ENCODE results near the gene DLX5.

The DLX5 gene

GRCh38 chr7:96995406-96996110 is 29.1 kb downstream of the DLX5 start:
- Histone ChIP-seq H3K4me1 (ENCODE audit: control insufficient read depth, insufficient read depth, low read length) (peaks cover 12% of the 10 kb centered on the region), H3K4me3 (ENCODE audit: low read length in 2 of 2) (no peak overlapping the region), H3K9ac (ENCODE audit: low read length in 2 of 2) (no peak overlapping the region), H3K27me3 (ENCODE audit: control insufficient read depth in 1 of 2, insufficient read depth in 2 of 2, low read length in 2 of 2) (peaks cover 64 to 85% of the 10 kb centered on the region in 2 donors), H3K36me3 (ENCODE audit: control insufficient read depth in 2 of 2, insufficient read depth in 2 of 2, low read length in 2 of 2) (no peaks in the 10 kb centered on the region), H3K27ac (ENCODE audit: low read length) (no peak overlapping the region), H3K9me3 (ENCODE audit: control insufficient read depth in 2 of 2, low read length in 2 of 2) (no peaks in the 10 kb centered on the region)

DNA sequence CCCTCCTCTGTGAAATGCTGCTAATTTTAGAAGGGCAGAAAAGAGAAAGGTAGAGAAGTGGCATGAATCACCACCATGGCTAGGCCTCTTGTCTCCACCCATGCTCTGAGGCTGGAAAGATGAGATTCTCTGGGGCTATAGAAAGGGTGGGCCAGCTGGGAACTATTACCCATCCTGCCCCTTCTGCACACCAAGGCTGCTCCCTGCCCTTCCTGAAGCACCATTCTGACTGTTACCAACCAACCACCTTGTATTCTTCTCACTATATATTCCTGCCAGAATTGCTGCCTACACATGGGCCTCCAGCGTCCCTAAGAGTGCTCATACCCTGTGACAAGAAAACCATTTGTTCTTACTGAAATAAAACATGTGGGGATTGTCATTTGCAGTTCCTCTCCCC is 30.7 kb downstream of the DLX5 start:
- Histone ChIP-seq H3K9me3 (ENCODE audit: control insufficient read depth in 2 of 2, low read length in 2 of 2) (no peaks in the 10 kb centered on the region), H3K27me3 (ENCODE audit: control insufficient read depth in 1 of 2, insufficient read depth in 2 of 2, low read length in 2 of 2) (peaks cover 70 to 83% of the 10 kb centered on the region in 2 donors), H3K4me3 (ENCODE audit: low read length in 2 of 2) (no peak overlapping the region), H3K4me1 (ENCODE audit: control insufficient read depth, insufficient read depth, low read length) (peaks cover 12% of the 10 kb centered on the region), H3K36me3 (ENCODE audit: control insufficient read depth in 2 of 2, insufficient read depth in 2 of 2, low read length in 2 of 2) (no peaks in the 10 kb centered on the region), H3K9ac (ENCODE audit: low read length in 2 of 2) (no peak overlapping the region), H3K27ac (ENCODE audit: low read length) (no peak overlapping the region)

DNA sequence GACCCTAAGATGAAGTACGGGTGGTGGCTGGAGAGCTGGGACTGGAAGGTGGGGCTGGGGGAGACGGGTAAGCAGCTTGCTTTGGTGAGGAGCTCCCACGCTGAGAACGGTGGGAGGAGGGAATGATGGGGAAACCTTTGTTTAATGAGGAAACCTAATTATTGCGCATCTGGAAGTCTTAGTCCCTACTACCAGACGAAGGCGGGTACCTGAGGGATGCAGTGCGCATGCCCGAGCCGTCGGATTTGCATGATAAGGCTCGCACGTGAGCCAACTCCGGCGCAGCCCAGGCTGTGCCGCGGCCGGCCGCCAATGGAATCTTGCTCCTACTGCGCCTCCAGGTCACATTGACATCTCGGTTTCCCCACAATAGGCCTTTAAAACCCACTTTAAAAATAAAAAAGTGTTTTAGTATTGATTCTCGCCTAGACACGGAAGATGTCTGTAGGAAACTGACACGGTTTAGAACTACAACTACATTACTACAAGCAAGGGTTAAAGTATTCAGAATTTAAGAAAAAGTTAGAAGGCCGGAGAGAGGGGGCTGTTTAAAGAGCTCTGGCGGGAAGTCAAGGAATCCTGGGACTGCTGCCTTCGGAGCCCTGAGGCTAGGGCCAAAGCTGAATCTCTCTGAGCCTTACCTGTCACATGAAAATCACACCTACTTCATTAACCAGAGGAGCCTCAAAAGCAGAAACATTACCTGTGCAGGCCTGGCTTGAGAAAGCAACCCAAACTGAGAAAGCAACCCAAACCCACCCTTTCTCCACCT is 31.4 kb downstream of the DLX5 start:
- peaks cover 12% of the 10 kb centered on the region for H3K4me1 ChIP-seq (ENCODE audit: control insufficient read depth, insufficient read depth, low read length)
- H3K9ac ChIP-seq (ENCODE audit: low read length in 2 of 2) = no peak overlapping the region
- H3K27me3 ChIP-seq (ENCODE audit: control insufficient read depth in 1 of 2, insufficient read depth in 2 of 2, low read length in 2 of 2) = peaks cover 69 to 82% of the 10 kb centered on the region in 2 donors
- peak overlapping the region in 1 of 2 donors; percentile 40 for H3K4me3 ChIP-seq (ENCODE audit: low read length in 2 of 2)
- no peaks in the 10 kb centered on the region for H3K9me3 ChIP-seq (ENCODE audit: control insufficient read depth in 2 of 2, low read length in 2 of 2)
- H3K27ac ChIP-seq (ENCODE audit: low read length) = no peak overlapping the region
- H3K36me3 ChIP-seq (ENCODE audit: control insufficient read depth in 2 of 2, insufficient read depth in 2 of 2, low read length in 2 of 2) = no peaks in the 10 kb centered on the region

- Histone ChIP-seq H3K27ac (ENCODE audit: low read length) (no peak overlapping the region), H3K9ac (ENCODE audit: low read length in 2 of 2) (no peak overlapping the region), H3K9me3 (ENCODE audit: control insufficient read depth in 2 of 2, low read length in 2 of 2) (no peaks in the 10 kb centered on the region), H3K4me3 (ENCODE audit: low read length in 2 of 2) (peak overlapping the region; percentile 40), H3K36me3 (ENCODE audit: control insufficient read depth in 2 of 2, insufficient read depth in 2 of 2, low read length in 2 of 2) (no peaks in the 10 kb centered on the region), H3K4me1 (ENCODE audit: control insufficient read depth, insufficient read depth, low read length) (peaks cover 9% of the 10 kb centered on the region), H3K27me3 (ENCODE audit: control insufficient read depth in 1 of 2, insufficient read depth in 2 of 2, low read length in 2 of 2) (peaks cover 62 to 74% of the 10 kb centered on the region in 2 donors)
Measured at GRCh38 chr7:96992192-96993005, 32.2 kb downstream of the DLX5 start.

DNA sequence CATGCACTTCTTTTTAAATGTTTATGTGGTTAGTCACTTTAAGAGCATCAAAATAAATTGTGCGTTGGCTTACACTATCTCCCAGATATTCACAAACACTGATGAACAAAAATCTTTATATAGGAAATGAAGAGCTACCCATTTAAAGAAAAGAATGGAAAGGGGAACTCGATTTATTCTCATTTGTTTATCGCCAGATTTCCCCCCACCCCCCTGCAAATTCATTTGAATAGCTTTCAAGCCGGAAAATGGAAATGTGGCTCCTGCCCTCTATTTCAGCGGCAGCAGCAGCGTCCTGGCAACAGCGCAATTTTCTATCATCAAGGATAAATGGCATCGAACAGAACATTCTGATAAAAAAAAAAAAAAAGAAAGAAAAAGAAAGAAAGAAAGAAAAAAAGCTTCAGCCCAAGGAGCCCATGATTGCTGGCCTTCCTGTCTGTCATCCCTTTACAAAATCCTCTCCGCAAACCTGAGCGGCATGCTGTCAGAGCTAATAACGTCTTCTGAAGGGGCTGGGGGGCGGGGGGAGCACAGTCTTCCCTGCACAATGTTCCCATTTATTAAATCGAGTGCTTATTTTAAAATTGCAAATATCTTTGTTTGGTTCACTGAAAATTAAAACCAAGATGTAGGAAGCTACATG is 33.0 kb downstream of the DLX5 start:
- H3K36me3 ChIP-seq (ENCODE audit: control insufficient read depth in 2 of 2, insufficient read depth in 2 of 2, low read length in 2 of 2) = no peaks in the 10 kb centered on the region
- peaks cover 55 to 72% of the 10 kb centered on the region in 2 donors for H3K27me3 ChIP-seq (ENCODE audit: control insufficient read depth in 1 of 2, insufficient read depth in 2 of 2, low read length in 2 of 2)
- H3K9ac ChIP-seq (ENCODE audit: low read length in 2 of 2) = no peak overlapping the region
- no peak overlapping the region for H3K27ac ChIP-seq (ENCODE audit: low read length)
- peaks cover 9% of the 10 kb centered on the region for H3K4me1 ChIP-seq (ENCODE audit: control insufficient read depth, insufficient read depth, low read length)
- no peaks in the 10 kb centered on the region for H3K9me3 ChIP-seq (ENCODE audit: control insufficient read depth in 2 of 2, low read length in 2 of 2)
- no peak overlapping the region for H3K4me3 ChIP-seq (ENCODE audit: low read length in 2 of 2)

DNA sequence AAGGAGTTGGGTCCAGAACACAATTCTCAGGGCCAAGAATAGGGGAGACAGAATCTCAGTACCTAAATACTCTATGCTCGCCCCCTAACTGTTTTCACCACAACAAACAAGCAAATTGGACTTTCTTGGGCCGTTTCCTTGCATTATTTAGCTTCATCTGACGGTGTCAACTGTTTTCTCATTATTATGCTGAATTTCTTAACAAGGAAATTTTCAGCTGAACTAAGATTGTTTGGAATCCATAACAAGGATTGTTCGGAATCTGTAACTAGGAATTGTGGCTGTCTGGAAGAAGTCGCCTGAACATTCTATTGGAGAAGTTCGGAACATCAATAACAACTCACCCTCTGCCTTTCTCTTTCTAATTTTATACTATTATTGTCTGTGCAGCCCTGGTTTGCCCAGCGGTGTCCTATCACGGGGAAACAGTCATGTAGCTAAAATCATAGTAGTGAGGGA is 34.7 kb downstream of the DLX5 start:
- Histone ChIP-seq H3K27me3 (ENCODE audit: control insufficient read depth in 1 of 2, insufficient read depth in 2 of 2, low read length in 2 of 2) (peaks cover 44 to 59% of the 10 kb centered on the region in 2 donors), H3K9me3 (ENCODE audit: control insufficient read depth in 2 of 2, low read length in 2 of 2) (no peaks in the 10 kb centered on the region), H3K4me1 (ENCODE audit: control insufficient read depth, insufficient read depth, low read length) (peaks cover 9% of the 10 kb centered on the region), H3K36me3 (ENCODE audit: control insufficient read depth in 2 of 2, insufficient read depth in 2 of 2, low read length in 2 of 2) (no peaks in the 10 kb centered on the region), H3K27ac (ENCODE audit: low read length) (no peak overlapping the region), H3K9ac (ENCODE audit: low read length in 2 of 2) (no peak overlapping the region), H3K4me3 (ENCODE audit: low read length in 2 of 2) (no peak overlapping the region)

DNA sequence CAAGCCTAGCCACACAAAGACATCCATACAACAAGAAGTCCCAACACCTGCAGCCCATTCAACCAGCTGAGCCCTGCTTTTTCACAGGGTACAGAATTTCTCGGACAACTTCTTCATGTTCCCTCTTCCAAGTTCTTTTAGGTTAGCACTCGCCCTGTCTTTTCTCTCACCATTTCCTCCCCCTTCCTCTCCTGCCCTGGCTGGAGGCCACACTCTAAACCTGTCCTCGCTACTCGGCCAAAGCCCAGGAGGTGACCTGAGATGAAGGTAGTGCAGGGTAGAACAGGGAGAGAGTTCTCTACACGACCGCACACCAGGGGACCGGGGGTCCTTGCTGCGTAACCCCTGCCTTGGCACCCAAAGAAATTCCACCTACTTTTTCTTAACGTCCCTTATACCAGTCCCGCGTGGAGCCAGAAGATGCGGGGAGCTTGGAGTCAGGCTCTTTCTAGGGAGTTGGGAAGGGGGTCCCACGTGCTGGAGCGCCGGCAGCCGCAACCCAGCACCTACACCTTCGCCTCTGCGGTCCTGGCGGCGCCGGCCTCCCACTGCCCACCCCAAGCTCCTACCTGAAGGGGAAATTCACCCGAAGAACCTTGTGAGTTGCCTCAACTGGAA is 35.3 kb downstream of the DLX5 start:
- H3K9me3 ChIP-seq (ENCODE audit: control insufficient read depth in 2 of 2, low read length in 2 of 2) = no peaks in the 10 kb centered on the region
- H3K36me3 ChIP-seq (ENCODE audit: control insufficient read depth in 2 of 2, insufficient read depth in 2 of 2, low read length in 2 of 2) = no peaks in the 10 kb centered on the region
- H3K27me3 ChIP-seq (ENCODE audit: control insufficient read depth in 1 of 2, insufficient read depth in 2 of 2, low read length in 2 of 2) = peaks cover 42 to 55% of the 10 kb centered on the region in 2 donors
- peaks cover 9% of the 10 kb centered on the region for H3K4me1 ChIP-seq (ENCODE audit: control insufficient read depth, insufficient read depth, low read length)
- H3K4me3 ChIP-seq (ENCODE audit: low read length in 2 of 2) = no peak overlapping the region
- H3K27ac ChIP-seq (ENCODE audit: low read length) = no peak overlapping the region
- H3K9ac ChIP-seq (ENCODE audit: low read length in 2 of 2) = no peak overlapping the region

GRCh38 chr7:96987719-96988118 is 36.9 kb downstream of the DLX5 start:
- Histone ChIP-seq H3K4me3 (ENCODE audit: low read length in 2 of 2) (no peak overlapping the region), H3K9ac (ENCODE audit: low read length in 2 of 2) (no peak overlapping the region), H3K9me3 (ENCODE audit: control insufficient read depth in 2 of 2, low read length in 2 of 2) (no peaks in the 10 kb centered on the region), H3K27me3 (ENCODE audit: control insufficient read depth in 1 of 2, insufficient read depth in 2 of 2, low read length in 2 of 2) (peaks cover 26 to 39% of the 10 kb centered on the region in 2 donors), H3K36me3 (ENCODE audit: control insufficient read depth in 2 of 2, insufficient read depth in 2 of 2, low read length in 2 of 2) (no peaks in the 10 kb centered on the region), H3K27ac (ENCODE audit: low read length) (no peak overlapping the region), H3K4me1 (ENCODE audit: control insufficient read depth, insufficient read depth, low read length) (peaks cover 8% of the 10 kb centered on the region)

DNA sequence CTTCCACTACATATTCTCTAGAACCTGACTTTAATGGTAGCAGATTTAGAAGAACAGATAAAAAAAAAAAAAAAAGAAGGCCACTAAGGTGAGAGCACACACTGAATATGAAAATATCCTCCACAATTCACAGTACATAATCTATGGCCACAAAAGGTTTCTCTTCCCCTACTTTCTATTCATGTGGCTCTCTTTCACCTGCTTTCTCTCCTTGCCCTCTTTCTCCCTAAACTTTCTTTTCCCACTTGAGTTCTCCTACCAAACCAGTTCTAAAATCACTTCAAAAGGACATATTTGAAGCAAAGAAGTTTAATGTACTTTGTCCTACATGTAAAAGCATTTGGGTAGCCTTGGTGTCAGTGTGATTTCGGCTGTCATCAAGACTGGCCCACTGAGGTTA is 37.7 kb downstream of the DLX5 start:
- Histone ChIP-seq H3K27ac (ENCODE audit: low read length) (no peak overlapping the region), H3K9me3 (ENCODE audit: control insufficient read depth in 2 of 2, low read length in 2 of 2) (no peaks in the 10 kb centered on the region), H3K27me3 (ENCODE audit: control insufficient read depth in 1 of 2, insufficient read depth in 2 of 2, low read length in 2 of 2) (peaks cover 18 to 31% of the 10 kb centered on the region in 2 donors), H3K4me3 (ENCODE audit: low read length in 2 of 2) (no peak overlapping the region), H3K4me1 (ENCODE audit: control insufficient read depth, insufficient read depth, low read length) (no peaks in the 10 kb centered on the region), H3K36me3 (ENCODE audit: control insufficient read depth in 2 of 2, insufficient read depth in 2 of 2, low read length in 2 of 2) (no peaks in the 10 kb centered on the region), H3K9ac (ENCODE audit: low read length in 2 of 2) (no peak overlapping the region)

- H3K4me1 ChIP-seq (ENCODE audit: control insufficient read depth, insufficient read depth, low read length) = no peaks in the 10 kb centered on the region
- H3K4me3 ChIP-seq (ENCODE audit: low read length in 2 of 2) = no peak overlapping the region
- H3K9me3 ChIP-seq (ENCODE audit: control insufficient read depth in 2 of 2, low read length in 2 of 2) = no peaks in the 10 kb centered on the region
- H3K9ac ChIP-seq (ENCODE audit: low read length in 2 of 2) = no peak overlapping the region
- no peak overlapping the region for H3K27ac ChIP-seq (ENCODE audit: low read length)
- peaks cover 16 to 26% of the 10 kb centered on the region in 2 donors for H3K27me3 ChIP-seq (ENCODE audit: control insufficient read depth in 1 of 2, insufficient read depth in 2 of 2, low read length in 2 of 2)
- no peaks in the 10 kb centered on the region for H3K36me3 ChIP-seq (ENCODE audit: control insufficient read depth in 2 of 2, insufficient read depth in 2 of 2, low read length in 2 of 2)
Measured at GRCh38 chr7:96985992-96986391, 38.6 kb downstream of the DLX5 start.
